Trophoblast cell (in vitro differentiated cells and primary cell): ENCODE results near the gene TDRD3.

ENCODE experiments used
- DNase-seq, 2 donors: peaks; one replicate each; pipeline ENCODE4 v3.0.0-alpha.2; 2016
- H2AFZ ChIP-seq: 2 replicates; pipeline ENCODE4 v1.6.1; 2013; ENCODE audit warnings: low read length, moderate library complexity, mild to moderate bottlenecking; ENCODE audit not compliant: insufficient read depth, poor library complexity
- H2AK5ac ChIP-seq: 2 replicates; pipeline ENCODE4 v1.6.1; 2013; ENCODE audit warnings: mild to moderate bottlenecking, low read length
- H2BK120ac ChIP-seq: 2 replicates; pipeline ENCODE4 v1.6.1; 2013; ENCODE audit warnings: low read length, mild to moderate bottlenecking, moderate library complexity; ENCODE audit not compliant: insufficient read depth, poor library complexity
- H2BK12ac ChIP-seq: 2 replicates; pipeline ENCODE4 v1.6.1; 2013; ENCODE audit warnings: mild to moderate bottlenecking, low read length, moderate library complexity
- H2BK5ac ChIP-seq: 2 replicates; pipeline ENCODE4 v1.6.1; 2013; ENCODE audit warnings: low read length, low read depth, moderate library complexity, mild to moderate bottlenecking; ENCODE audit not compliant: poor library complexity
- H3K14ac ChIP-seq: 2 replicates; pipeline ENCODE4 v1.6.1; 2013; ENCODE audit warnings: mild to moderate bottlenecking, low read length
- H3K18ac ChIP-seq: 2 replicates; pipeline ENCODE4 v1.6.1; 2013; ENCODE audit warnings: mild to moderate bottlenecking, low read length
- H3K23ac ChIP-seq: 2 replicates; pipeline ENCODE4 v1.6.1; 2013; ENCODE audit warnings: low read length
- H3K27ac ChIP-seq: 2 replicates; pipeline ENCODE4 v1.5.1; 2013; ENCODE audit warnings: low read depth, mild to moderate bottlenecking, inconsistent platforms, low read length, moderate library complexity
- H3K27me3 ChIP-seq: 2 replicates; pipeline ENCODE4 v1.6.1; 2013; ENCODE audit warnings: inconsistent platforms, mild to moderate bottlenecking, low read length, moderate library complexity; ENCODE audit not compliant: insufficient read depth
- H3K36me3 ChIP-seq, 2 experiments: 1 replicate in 1 of 2; 2 replicates in 1 of 2; pipeline ENCODE4 v1.6.1; 2013; ENCODE audit warnings: low read length in 2 of 2, mild to moderate bottlenecking in 2 of 2, moderate library complexity in 1 of 2; ENCODE audit not compliant: insufficient read depth in 2 of 2, control insufficient read depth in 1 of 2
- H3K4ac ChIP-seq: 2 replicates; pipeline ENCODE4 v1.6.1; 2013; ENCODE audit warnings: low read depth, mild to moderate bottlenecking, low read length, moderate library complexity
- H3K4me1 ChIP-seq, 2 experiments: 1 replicate in 1 of 2; 2 replicates in 1 of 2; pipeline ENCODE4 v1.6.1; 2013; ENCODE audit warnings: low read length in 2 of 2, mild to moderate bottlenecking in 2 of 2, moderate library complexity in 1 of 2; ENCODE audit not compliant: insufficient read depth in 2 of 2, control insufficient read depth in 1 of 2
- H3K4me2 ChIP-seq: 2 replicates; pipeline ENCODE4 v1.6.1; 2013; ENCODE audit warnings: inconsistent platforms, mild to moderate bottlenecking, low read length, moderate library complexity
- H3K4me3 ChIP-seq: 2 replicates; pipeline ENCODE4 v1.5.1; 2013; ENCODE audit warnings: mild to moderate bottlenecking, low read depth, low read length, inconsistent platforms
- H3K79me1 ChIP-seq: one replicate; pipeline ENCODE4 v1.6.1; 2013; ENCODE audit warnings: low read length
- H3K79me2 ChIP-seq: 2 replicates; pipeline ENCODE4 v1.6.1; 2013; ENCODE audit warnings: low read length, mild to moderate bottlenecking; ENCODE audit not compliant: control insufficient read depth, insufficient read depth, poor library complexity
- H3K9ac ChIP-seq: 2 replicates; pipeline ENCODE4 v1.6.1; 2013; ENCODE audit warnings: mild to moderate bottlenecking, low read length
- H3K9me3 ChIP-seq: 2 replicates; pipeline ENCODE4 v1.6.1; 2013; ENCODE audit warnings: low read depth, mild to moderate bottlenecking, control low read depth, inconsistent platforms, low read length; ENCODE audit not compliant: insufficient read depth
- H4K12ac ChIP-seq: 2 replicates; pipeline ENCODE4 v1.6.1; 2013; ENCODE audit warnings: low read depth, mild to moderate bottlenecking, low read length, moderate library complexity
- H4K8ac ChIP-seq: 2 replicates; pipeline ENCODE4 v1.6.1; 2013; ENCODE audit warnings: low read depth, mild to moderate bottlenecking, low read length, moderate library complexity
- H4K91ac ChIP-seq: one replicate; pipeline ENCODE4 v1.6.1; 2013; ENCODE audit warnings: low read depth, mild to moderate bottlenecking, low read length, moderate library complexity
- WGBS: extraction: QIAGEN DNeasy Blood & Tissue Kit; methylation state at CpG from one replicate; pipeline ENCODE4 v1.1.7; 2013; ENCODE audit warnings: missing lambda C conversion rate; ENCODE audit not compliant: insufficient read length, insufficient coverage; ENCODE audit errors: extremely low coverage; 5-methylcytosine and 5-hydroxymethylcytosine counted together

The TDRD3 gene

DNA sequence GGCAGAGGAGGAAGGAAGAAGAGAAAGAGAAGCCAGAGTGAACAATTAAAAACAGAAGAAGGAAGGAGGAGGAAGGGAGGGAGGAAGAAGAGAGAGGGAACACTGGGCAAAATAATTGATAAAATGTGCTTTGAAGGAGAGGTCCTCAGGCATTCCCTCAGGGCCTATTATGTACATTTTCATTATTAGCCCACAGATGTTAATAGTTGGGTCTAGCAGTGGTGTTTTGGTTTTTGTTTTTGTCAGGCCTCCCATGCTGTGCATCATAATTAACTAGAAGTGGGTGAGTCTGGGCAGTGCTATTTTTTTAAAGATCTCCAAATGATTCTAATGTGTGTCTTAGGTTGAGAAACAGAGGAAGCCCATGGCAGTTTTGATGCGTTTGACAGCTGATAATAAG, 178.1 kb downstream of the TDRD3 start:
- no CpG with 5 or more reads among the region's 1 CpG for WGBS
- no peak overlapping the region for H2AK5ac ChIP-seq
- no peak for DNase-seq
- H4K91ac ChIP-seq: no peak overlapping the region
- H2BK120ac ChIP-seq: no peak overlapping the region
- H3K4me3 ChIP-seq: no peak overlapping the region
- peaks cover 0 to 2% of the 10 kb centered on the region in 2 experiments for H3K4me1 ChIP-seq
- no peak overlapping the region for H3K14ac ChIP-seq
- no peaks in the 10 kb centered on the region for H3K27me3 ChIP-seq
- no peak overlapping the region for H3K23ac ChIP-seq
- H2AFZ ChIP-seq: no peak overlapping the region
- H3K79me1 ChIP-seq: no peaks in the 10 kb centered on the region
- no peaks in the 10 kb centered on the region for H3K79me2 ChIP-seq
- H4K12ac ChIP-seq: no peak overlapping the region
- H2BK12ac ChIP-seq: no peak overlapping the region
- no peak overlapping the region for H4K8ac ChIP-seq
- no peak overlapping the region for H3K4ac ChIP-seq
- H3K18ac ChIP-seq: no peak overlapping the region
- no peak overlapping the region for H2BK5ac ChIP-seq
- H3K27ac ChIP-seq: no peak overlapping the region
- no peaks in the 10 kb centered on the region for H3K36me3 ChIP-seq
- H3K4me2 ChIP-seq: no peak overlapping the region
- no peak overlapping the region for H3K9ac ChIP-seq
- H3K9me3 ChIP-seq: no peaks in the 10 kb centered on the region

DNA sequence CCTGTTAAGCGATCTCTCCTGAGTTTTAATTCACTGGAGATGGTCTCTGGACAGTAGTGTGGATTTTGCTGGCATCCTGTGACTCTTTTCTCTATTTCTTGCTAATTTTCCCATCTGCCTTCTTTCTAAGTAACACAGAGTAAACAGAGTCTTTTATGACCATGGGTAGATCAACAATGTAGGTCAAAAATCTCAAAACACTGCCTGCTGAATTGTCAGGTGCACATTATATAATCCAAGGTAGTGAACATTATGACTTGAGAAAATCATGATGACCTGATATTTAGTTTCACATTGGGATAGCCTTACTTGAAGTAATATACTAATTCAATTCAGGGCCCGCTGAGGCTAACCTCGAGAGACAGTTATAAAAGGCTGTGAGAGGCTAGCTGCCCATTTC, 180.7 kb downstream of the TDRD3 start:
- no peaks in the 10 kb centered on the region for H3K27me3 ChIP-seq
- no peaks in the 10 kb centered on the region for H3K36me3 ChIP-seq
- H3K27ac ChIP-seq: no peak overlapping the region
- no peak overlapping the region for H3K9ac ChIP-seq
- no peak overlapping the region for H3K14ac ChIP-seq
- H2AFZ ChIP-seq: no peak overlapping the region
- H3K4me2 ChIP-seq: no peak overlapping the region
- peaks cover 0 to 2% of the 10 kb centered on the region in 2 experiments for H3K4me1 ChIP-seq
- no peak overlapping the region for H2BK12ac ChIP-seq
- H4K12ac ChIP-seq: no peak overlapping the region
- no peak overlapping the region for H4K91ac ChIP-seq
- DNase-seq: no peak
- no peak overlapping the region for H4K8ac ChIP-seq
- no peaks in the 10 kb centered on the region for H3K79me1 ChIP-seq
- H3K18ac ChIP-seq: no peak overlapping the region
- no peak overlapping the region for H3K4me3 ChIP-seq
- H3K9me3 ChIP-seq: no peaks in the 10 kb centered on the region
- no peak overlapping the region for H3K4ac ChIP-seq
- no peaks in the 10 kb centered on the region for H3K79me2 ChIP-seq
- no peak overlapping the region for H3K23ac ChIP-seq
- H2BK120ac ChIP-seq: no peak overlapping the region
- no peak overlapping the region for H2AK5ac ChIP-seq
- no CpG with 5 or more reads among the region's 3 CpGs for WGBS
- H2BK5ac ChIP-seq: no peak overlapping the region

DNA sequence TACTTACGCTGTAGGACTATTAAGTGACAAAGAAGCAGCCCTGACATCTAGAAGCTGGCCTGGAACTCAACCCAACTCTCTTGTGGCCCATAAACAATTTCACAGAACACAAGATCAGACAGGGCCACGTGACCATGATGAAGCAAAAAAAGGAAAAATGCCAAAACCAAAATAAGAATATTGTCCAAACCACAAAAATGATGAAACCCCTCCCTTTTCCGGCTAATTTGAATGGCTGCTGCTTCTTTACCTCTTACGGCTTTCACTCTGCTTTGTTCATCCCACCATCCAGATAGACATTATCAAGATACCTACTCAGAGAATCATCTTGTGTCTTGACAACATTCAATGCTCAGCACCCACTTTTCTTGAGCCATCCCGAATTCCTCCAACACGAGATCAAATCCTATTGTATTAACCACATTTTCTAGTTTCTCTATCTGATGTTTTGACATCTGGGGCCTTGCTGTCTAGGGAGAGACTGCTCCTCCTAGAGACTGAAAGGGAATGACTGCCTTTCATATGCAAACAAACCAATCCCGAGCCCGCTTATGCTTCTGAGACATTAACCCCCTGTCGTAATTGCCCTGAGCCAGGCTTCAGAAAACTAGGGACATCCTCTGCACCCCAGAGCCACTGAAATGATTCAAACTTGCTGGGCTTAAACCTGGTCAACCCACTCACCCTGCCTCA, 186.3 kb downstream of the TDRD3 start:
- Histone ChIP-seq H3K14ac (no peak overlapping the region), H2BK120ac (no peak overlapping the region), H3K4me3 (no peak overlapping the region), H3K18ac (no peak overlapping the region), H4K12ac (no peak overlapping the region), H3K36me3 (no peaks in the 10 kb centered on the region), H3K9ac (no peak overlapping the region), H3K27ac (no peak overlapping the region), H3K79me2 (no peaks in the 10 kb centered on the region), H3K9me3 (peaks cover 3% of the 10 kb centered on the region), H3K4me1 (no peaks in the 10 kb centered on the region), H2AK5ac (no peak overlapping the region), H3K4ac (no peak overlapping the region), H2AFZ (no peak overlapping the region), H3K27me3 (no peaks in the 10 kb centered on the region), H4K91ac (no peak overlapping the region), H2BK5ac (no peak overlapping the region), H2BK12ac (no peak overlapping the region), H3K23ac (no peak overlapping the region), H3K79me1 (no peaks in the 10 kb centered on the region), H4K8ac (no peak overlapping the region), H3K4me2 (no peak overlapping the region)
- DNase-seq: no peak
- no CpG with 5 or more reads among the region's 9 CpGs for WGBS

DNA sequence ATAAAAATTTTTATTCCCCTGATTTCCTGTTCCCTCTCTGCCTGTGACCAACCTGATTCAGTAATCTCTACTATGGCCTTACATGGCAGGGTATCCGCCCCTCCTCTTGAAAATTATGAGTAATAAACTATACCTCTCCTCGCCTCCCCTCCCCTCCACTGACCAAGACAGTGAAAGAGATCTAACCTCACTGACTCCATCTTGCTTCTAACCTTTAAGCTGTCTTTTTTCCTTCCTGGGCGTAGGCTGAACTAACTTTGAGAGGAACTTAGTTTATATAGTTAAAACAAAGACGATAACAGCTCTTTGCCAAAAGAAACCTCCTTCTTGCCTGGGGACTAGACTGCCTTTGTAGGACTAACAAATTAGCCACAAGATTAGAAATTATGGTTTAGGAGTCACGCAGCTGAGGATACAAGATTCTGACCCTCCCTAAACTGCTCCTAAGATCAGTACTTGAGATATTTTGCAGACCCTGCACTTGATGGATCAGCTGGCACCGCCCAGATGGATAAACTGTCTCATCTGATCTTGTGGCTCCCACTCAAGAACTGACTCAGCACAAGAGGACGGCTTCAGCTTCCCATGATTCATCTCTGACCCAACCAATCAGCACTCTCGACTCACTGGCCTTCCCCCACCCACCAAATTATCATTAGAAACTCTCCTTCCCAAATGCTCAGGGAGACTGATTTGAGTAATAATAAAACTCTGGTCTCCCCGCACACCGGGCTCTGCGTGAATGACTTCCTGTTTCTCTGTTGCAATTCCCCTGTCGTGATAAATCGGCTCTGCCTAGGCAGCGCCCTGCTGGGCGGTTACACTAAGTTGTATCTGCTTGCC, 187.1 kb downstream of the TDRD3 start:
- Histone ChIP-seq H3K79me2 (no peaks in the 10 kb centered on the region), H3K9ac (no peak overlapping the region), H3K79me1 (no peaks in the 10 kb centered on the region), H4K12ac (no peak overlapping the region), H3K9me3 (peaks cover 3% of the 10 kb centered on the region), H2BK120ac (no peak overlapping the region), H2BK12ac (no peak overlapping the region), H2AK5ac (no peak overlapping the region), H3K4me3 (no peak overlapping the region), H3K4me2 (peak overlapping the region; percentile 28), H2AFZ (no peak overlapping the region), H2BK5ac (no peak overlapping the region), H3K4ac (no peak overlapping the region), H4K8ac (no peak overlapping the region), H3K23ac (no peak overlapping the region), H3K36me3 (no peaks in the 10 kb centered on the region), H3K18ac (no peak overlapping the region), H3K27me3 (no peaks in the 10 kb centered on the region), H3K14ac (no peak overlapping the region), H4K91ac (no peak overlapping the region), H3K4me1 (no peaks in the 10 kb centered on the region), H3K27ac (no peak overlapping the region)
- no CpG with 5 or more reads among the region's 15 CpGs for WGBS
- no peak for DNase-seq
